K562 (cell line): ENCODE data around the gene RNF19B. TPM values are rescaled to one million over a fixed set of nuclear protein-coding genes. Genes with fewer than 3 reads are reported as not detected.

Source experiments
- ARNT ChIP-seq, 2 experiments: fragments of 450-650 bp; IDR thresholded peaks; 2 replicates each; pipeline ENCODE4 v1.6.1; 2016; ENCODE audit warnings: mild to moderate bottlenecking in 1 of 2
- BCL6 ChIP-seq: fragments of 250-450 bp; sonication (Bioruptor Pico); IDR thresholded peaks from 2 replicates; pipeline ENCODE4 v1.4.0; 2020
- CREM ChIP-seq: IDR thresholded peaks from 2 replicates; pipeline ENCODE4 v1.6.1; 2014; ENCODE audit warnings: antibody characterized with exemption, low read depth
- KDM1A ChIP-seq, 2 experiments: fragments of 450-650 bp; IDR thresholded peaks; 2 replicates each; pipeline ENCODE4 v1.6.1; 2016; ENCODE audit warnings: mild to moderate bottlenecking in 2 of 2
- KHSRP ChIP-seq: fragments of 450-650 bp; IDR thresholded peaks from 2 replicates; pipeline ENCODE4 v1.6.1; 2017
- PML ChIP-seq: IDR thresholded peaks from 2 replicates; pipeline ENCODE4 v1.6.1; 2012; ENCODE audit warnings: low read length, inconsistent platforms
- RBM17 ChIP-seq: fragments of 200-400 bp; formaldehyde crosslinking; IDR thresholded peaks from 2 replicates; pipeline ENCODE4 v1.6.1; 2017; ENCODE audit warnings: low read depth, mild to moderate bottlenecking, low read length, borderline replicate concordance
- SMARCC2 ChIP-seq: fragments of 450-650 bp; IDR thresholded peaks from 2 replicates; pipeline ENCODE4 v1.6.1; 2017; ENCODE audit warnings: antibody characterized with exemption, moderate library complexity, mild to moderate bottlenecking, low read depth
- SOX6 ChIP-seq: fragments of 450-650 bp; IDR thresholded peaks from 2 replicates; pipeline ENCODE4 v1.6.1; 2014; ENCODE audit warnings: mild to moderate bottlenecking
- ZFP1 ChIP-seq: fragments of 450-650 bp; formaldehyde crosslinking; IDR thresholded peaks from 2 replicates; pipeline ENCODE4 v1.4.0; 2020; ENCODE audit warnings: mild to moderate bottlenecking, mixed read lengths
- ZNF175 ChIP-seq: fragments of 200-800 bp; sonication (Bioruptor generic); IDR thresholded peaks from 2 replicates; pipeline ENCODE4 v1.6.1; 2016; ENCODE audit warnings: low read depth, mild to moderate bottlenecking, missing genetic modification characterization, missing compliant biosample characterization
- ZNF717 ChIP-seq: fragments of 250-450 bp; sonication (Bioruptor Pico); IDR thresholded peaks from 2 replicates; pipeline ENCODE4 v1.5.0; 2021
- polyA plus RNA-seq, 8 experiments: library from polyadenylated mRNA; depleted of rRNA in 4 of 8; stranded (reverse) in 5 of 8; unstranded in 3 of 8; fragments of >200 nt; fragmentation: Nextera tagmentation in 2 of 8; fragmentation: Illumina TruSeq in 1 of 8; extraction: Ambion mirVana in 2 of 8; extraction: Trizol in 1 of 8; gene quantifications; 2 replicates each; pipeline versions ENCODE4 v1.2.1 to v1.2.3, GENCODE V29; 2011 to 2014; ENCODE audit warnings: inconsistent platforms in 1 of 8, missing spikeins in 1 of 8
- total RNA-seq, 7 experiments: library from RNA; depleted of rRNA in 6 of 7; stranded (reverse); fragments of >200 nt in 6 of 7; fragmentation: Illumina TruSeq in 2 of 7; extraction: Trizol in 2 of 7; gene quantifications; 2 replicates each; pipeline versions ENCODE4 v1.2.1 to v1.2.3, GENCODE V29; 2011 to 2021; ENCODE audit warnings: low replicate concordance in 1 of 7
- TF ChIP-seq, protein P1 (sequence below): fragments of 250-450 bp; sonication (Bioruptor Pico); IDR thresholded peaks from 2 replicates; pipeline ENCODE4 v1.6.1; 2021; ENCODE audit warnings: mild to moderate bottlenecking
- TF ChIP-seq, protein P2 (sequence below), 2 experiments: fragments of 450-650 bp; IDR thresholded peaks; 2 replicates each; pipeline ENCODE4 v1.6.1; 2016
- TF ChIP-seq, protein P3 (sequence below): sonication (generic); formaldehyde crosslinking; IDR thresholded peaks from 2 replicates; pipeline ENCODE4 v1.8.0; 2022; ENCODE audit warnings: mild to moderate bottlenecking, missing genetic modification reagents
- TF ChIP-seq, protein P4 (sequence below): fragments of 250-450 bp; sonication (Bioruptor Pico); IDR thresholded peaks from 2 replicates; pipeline ENCODE4 v1.4.0; 2020; ENCODE audit warnings: mild to moderate bottlenecking, moderate library complexity, borderline replicate concordance
- TF ChIP-seq, protein P5 (sequence below): fragments of 450-650 bp; formaldehyde crosslinking; IDR thresholded peaks from 2 replicates; pipeline ENCODE4 v1.4.0; 2022; ENCODE audit warnings: mild to moderate bottlenecking, moderate library complexity
- TF ChIP-seq, protein P6 (sequence below): fragments of 250-450 bp; sonication (Bioruptor Pico); IDR thresholded peaks from 2 replicates; pipeline ENCODE4 v1.5.0; 2021
- TF ChIP-seq, protein P7 (sequence below): fragments of 450-650 bp; IDR thresholded peaks from 2 replicates; pipeline ENCODE4 v1.7.0; 2016; ENCODE audit warnings: borderline replicate concordance
- TF ChIP-seq, protein P8 (sequence below): sonication (generic); formaldehyde crosslinking; IDR thresholded peaks from 2 replicates; pipeline ENCODE4 v1.8.0; 2022; ENCODE audit warnings: mild to moderate bottlenecking, missing genetic modification reagents

RNF19B gene
- total and polyA plus RNA-seq, 9 of the 15 experiments (the other 6 are each of a cell fraction or from before 2014, with no cell fraction given) = 2.6 to 14.9 (median 10.1) TPM

DNA sequence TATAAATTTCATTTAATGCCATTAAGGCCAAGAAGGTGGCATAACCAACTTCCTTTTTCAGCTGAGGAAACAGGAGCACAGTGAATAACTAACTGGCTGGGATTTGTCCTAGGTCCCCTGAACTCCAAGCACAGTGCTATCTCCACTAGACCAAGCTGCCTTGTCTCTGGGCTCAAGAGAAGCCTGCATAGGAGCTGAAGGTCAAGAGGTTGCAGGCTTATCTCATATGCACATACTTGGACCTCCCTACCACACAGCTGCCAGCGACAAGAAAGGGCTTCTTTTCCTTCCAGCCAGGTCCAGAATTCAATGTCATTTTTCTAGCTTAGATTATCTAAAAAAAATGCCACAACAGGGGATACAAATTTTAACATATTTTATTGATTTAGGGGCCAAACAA is 45.0 kb upstream of the RNF19B start (continued):
- TF ChIP-seq, protein P1, sequence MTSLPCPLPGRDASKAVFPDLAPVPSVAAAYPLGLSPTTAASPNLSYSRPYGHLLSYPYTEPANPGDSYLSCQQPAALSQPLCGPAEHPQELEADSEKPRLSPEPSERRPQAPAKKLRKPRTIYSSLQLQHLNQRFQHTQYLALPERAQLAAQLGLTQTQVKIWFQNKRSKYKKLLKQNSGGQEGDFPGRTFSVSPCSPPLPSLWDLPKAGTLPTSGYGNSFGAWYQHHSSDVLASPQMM (CRISPR knock-in tag) = no peak
- TF ChIP-seq SOX6 (peak; percentile 87), RBM17 (no peak), ZNF717 (CRISPR knock-in tag) (no peak), KHSRP (no peak), PML (peak; percentile 91), SMARCC2 (peak; percentile 80; the same call in 1 of the 2 replicates), ARNT (IDR thresholded peaks at IDR 0.05) (peak; percentile 64 to 93; a peak in 2 of 4 replicates), BCL6 (CRISPR knock-in tag) (no peak), ZFP1 (CRISPR knock-in tag) (no peak), ZNF175 (peak; percentile 90), CREM (peak; percentile 50), KDM1A (IDR thresholded peaks at IDR 0.05) (peak; percentile 96)
- TF ChIP-seq, protein P2, sequence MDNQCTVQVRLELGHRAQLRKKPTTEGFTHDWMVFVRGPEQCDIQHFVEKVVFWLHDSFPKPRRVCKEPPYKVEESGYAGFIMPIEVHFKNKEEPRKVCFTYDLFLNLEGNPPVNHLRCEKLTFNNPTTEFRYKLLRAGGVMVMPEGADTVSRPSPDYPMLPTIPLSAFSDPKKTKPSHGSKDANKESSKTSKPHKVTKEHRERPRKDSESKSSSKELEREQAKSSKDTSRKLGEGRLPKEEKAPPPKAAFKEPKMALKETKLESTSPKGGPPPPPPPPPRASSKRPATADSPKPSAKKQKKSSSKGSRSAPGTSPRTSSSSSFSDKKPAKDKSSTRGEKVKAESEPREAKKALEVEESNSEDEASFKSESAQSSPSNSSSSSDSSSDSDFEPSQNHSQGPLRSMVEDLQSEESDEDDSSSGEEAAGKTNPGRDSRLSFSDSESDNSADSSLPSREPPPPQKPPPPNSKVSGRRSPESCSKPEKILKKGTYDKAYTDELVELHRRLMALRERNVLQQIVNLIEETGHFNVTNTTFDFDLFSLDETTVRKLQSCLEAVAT (IDR thresholded peaks at IDR 0.05) = peak in 1 of 2 experiments; percentile 50; a peak in 1 of 4 replicates
- TF ChIP-seq, protein P3, sequence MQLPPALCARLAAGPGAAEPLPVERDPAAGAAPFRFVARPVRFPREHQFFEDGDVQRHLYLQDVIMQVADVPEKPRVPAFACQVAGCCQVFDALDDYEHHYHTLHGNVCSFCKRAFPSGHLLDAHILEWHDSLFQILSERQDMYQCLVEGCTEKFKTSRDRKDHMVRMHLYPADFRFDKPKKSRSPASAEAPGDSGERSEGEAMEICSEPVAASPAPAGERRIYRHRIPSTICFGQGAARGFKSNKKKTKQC (CRISPR knock-in tag) = no peak
- TF ChIP-seq, protein P4, sequence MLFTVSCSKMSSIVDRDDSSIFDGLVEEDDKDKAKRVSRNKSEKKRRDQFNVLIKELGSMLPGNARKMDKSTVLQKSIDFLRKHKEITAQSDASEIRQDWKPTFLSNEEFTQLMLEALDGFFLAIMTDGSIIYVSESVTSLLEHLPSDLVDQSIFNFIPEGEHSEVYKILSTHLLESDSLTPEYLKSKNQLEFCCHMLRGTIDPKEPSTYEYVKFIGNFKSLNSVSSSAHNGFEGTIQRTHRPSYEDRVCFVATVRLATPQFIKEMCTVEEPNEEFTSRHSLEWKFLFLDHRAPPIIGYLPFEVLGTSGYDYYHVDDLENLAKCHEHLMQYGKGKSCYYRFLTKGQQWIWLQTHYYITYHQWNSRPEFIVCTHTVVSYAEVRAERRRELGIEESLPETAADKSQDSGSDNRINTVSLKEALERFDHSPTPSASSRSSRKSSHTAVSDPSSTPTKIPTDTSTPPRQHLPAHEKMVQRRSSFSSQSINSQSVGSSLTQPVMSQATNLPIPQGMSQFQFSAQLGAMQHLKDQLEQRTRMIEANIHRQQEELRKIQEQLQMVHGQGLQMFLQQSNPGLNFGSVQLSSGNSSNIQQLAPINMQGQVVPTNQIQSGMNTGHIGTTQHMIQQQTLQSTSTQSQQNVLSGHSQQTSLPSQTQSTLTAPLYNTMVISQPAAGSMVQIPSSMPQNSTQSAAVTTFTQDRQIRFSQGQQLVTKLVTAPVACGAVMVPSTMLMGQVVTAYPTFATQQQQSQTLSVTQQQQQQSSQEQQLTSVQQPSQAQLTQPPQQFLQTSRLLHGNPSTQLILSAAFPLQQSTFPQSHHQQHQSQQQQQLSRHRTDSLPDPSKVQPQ (CRISPR knock-in tag) = no peak
- TF ChIP-seq, protein P5, sequence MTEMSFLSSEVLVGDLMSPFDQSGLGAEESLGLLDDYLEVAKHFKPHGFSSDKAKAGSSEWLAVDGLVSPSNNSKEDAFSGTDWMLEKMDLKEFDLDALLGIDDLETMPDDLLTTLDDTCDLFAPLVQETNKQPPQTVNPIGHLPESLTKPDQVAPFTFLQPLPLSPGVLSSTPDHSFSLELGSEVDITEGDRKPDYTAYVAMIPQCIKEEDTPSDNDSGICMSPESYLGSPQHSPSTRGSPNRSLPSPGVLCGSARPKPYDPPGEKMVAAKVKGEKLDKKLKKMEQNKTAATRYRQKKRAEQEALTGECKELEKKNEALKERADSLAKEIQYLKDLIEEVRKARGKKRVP (CRISPR knock-in tag) = no peak
- TF ChIP-seq, protein P6, sequence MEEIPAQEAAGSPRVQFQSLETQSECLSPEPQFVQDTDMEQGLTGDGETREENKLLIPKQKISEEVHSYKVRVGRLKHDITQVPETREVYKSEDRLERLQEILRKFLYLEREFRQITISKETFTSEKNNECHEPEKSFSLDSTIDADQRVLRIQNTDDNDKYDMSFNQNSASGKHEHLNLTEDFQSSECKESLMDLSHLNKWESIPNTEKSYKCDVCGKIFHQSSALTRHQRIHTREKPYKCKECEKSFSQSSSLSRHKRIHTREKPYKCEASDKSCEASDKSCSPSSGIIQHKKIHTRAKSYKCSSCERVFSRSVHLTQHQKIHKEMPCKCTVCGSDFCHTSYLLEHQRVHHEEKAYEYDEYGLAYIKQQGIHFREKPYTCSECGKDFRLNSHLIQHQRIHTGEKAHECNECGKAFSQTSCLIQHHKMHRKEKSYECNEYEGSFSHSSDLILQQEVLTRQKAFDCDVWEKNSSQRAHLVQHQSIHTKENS (CRISPR knock-in tag) = no peak
- TF ChIP-seq, protein P7, sequence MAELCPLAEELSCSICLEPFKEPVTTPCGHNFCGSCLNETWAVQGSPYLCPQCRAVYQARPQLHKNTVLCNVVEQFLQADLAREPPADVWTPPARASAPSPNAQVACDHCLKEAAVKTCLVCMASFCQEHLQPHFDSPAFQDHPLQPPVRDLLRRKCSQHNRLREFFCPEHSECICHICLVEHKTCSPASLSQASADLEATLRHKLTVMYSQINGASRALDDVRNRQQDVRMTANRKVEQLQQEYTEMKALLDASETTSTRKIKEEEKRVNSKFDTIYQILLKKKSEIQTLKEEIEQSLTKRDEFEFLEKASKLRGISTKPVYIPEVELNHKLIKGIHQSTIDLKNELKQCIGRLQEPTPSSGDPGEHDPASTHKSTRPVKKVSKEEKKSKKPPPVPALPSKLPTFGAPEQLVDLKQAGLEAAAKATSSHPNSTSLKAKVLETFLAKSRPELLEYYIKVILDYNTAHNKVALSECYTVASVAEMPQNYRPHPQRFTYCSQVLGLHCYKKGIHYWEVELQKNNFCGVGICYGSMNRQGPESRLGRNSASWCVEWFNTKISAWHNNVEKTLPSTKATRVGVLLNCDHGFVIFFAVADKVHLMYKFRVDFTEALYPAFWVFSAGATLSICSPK = no peak
- TF ChIP-seq, protein P8, sequence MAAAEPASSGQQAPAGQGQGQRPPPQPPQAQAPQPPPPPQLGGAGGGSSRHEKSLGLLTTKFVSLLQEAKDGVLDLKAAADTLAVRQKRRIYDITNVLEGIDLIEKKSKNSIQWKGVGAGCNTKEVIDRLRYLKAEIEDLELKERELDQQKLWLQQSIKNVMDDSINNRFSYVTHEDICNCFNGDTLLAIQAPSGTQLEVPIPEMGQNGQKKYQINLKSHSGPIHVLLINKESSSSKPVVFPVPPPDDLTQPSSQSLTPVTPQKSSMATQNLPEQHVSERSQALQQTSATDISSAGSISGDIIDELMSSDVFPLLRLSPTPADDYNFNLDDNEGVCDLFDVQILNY (CRISPR knock-in tag) = 0 out of 2 replicates have a peak, but pooled peaks have one; percentile 40
